ENCODE data around the gene CCL14.
"Not testable (repeated sequence)": the region's sequence is repeated elsewhere in the genome, so short reads cannot be mapped to it uniquely, and the experiment has no call there.

The CCL14 gene

GRCh38 chr17:35986643-35987042 is at the start of gene CCL14:
CCL14 (minus strand) TSS chr17:35986729; CDS start chr17:35986649, 80 bp downstream.
- DNase-seq, result no peak

DNA sequence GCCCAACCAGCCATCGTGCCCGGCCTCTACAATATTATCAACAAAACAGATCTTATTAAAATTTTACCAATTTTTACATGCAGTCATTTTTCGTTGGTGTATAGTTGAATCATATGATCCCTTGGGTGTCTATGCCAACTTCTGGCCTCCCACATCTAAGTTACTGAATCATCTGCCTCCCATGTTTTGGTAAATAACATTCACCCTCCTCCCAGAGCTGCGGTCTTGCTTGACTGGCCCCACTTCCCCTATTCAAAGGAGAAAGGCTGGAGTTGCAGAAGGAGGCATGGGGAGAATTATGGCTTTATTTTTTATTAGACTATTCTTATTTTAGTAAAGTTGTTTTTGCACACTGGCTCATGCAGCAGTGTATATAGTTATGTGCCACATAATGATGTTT is 49.7 kb upstream of the CCL14 start:
- DNase-seq, result no peak

- DNase-seq, result no peak
These were observed 47.6 kb upstream of the CCL14 start for GRCh38 chr17:36034127-36034526.

GRCh38 chr17:36030956-36031355 is 44.4 kb upstream of the CCL14 start:
- DNase-seq, result no peak

DNA sequence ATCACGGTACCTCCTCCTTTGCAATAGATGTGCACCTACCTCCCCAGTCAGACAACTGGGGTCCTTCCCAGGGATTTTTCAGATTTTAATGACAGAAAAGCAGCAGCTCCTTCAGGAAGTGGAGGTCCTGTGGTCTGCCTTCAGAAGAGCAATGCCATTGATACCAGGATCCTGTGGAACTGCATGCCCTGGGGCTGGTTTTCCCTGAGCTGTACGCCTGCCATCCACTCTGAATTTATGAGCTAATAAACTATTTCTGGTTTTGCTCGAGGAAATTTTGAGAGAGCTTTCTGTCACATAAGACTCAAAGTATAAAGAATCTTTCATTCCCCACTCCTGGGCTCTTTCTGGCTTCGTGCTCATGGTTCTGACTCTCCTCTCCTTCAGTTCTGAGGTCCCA is 41.2 kb upstream of the CCL14 start:
- DNase-seq, result no peak

DNA sequence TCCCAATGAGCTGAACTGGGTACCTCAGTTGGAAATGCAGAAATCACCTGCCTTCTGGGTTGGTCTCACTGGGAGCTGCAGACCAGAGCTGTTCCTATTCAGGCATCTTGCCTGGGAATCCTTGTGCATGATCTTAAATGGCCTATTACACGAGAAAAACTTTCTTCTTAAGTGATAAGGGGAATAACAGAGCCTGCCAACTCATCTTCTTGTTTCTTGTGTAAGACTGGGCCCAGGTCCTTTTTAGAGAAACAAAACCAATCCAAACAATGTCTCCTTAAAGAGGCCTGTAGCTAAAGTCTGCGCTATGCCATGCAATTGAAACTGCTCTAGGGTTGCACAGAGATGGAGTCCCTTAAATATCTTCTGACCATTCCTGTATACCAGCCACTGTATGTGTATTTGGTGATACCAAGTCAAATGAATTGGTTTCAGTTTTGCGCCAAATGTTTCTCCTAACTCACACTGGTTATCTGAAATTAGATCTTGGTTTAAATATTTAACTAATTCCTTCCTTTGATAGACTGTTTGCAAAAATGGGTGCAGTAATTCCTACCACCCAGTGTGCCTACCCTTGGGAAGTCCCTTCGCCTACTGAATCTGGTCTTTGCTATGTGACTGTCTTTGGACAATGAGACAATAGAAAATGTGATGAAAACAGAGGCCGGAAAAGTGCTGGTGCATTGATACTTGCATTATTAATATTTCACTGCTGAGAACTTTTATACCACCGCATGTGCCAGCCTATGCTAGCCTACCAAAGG is 37.8 kb upstream of the CCL14 start:
- DNase-seq, result no peak

DNA sequence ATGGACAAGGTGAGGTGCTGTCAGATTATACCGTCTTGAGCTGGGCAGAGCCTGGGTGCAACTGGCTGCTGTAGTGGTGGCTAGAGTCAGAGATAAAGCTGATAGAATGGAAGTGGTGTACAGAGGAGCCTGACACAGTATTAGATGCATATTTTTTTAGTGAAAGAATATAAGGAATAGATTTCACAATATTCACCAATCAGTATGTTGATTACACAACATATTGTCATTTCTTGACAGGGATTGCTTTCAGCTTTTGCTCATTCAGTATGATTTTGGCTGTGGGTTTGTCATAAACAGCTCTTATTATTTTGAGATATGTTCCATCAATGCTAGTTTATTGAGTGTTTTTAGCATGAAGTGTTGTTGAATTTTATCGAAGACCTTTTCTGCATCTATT is 32.9 kb upstream of the CCL14 start:
- DNase-seq, result no peak

DNA sequence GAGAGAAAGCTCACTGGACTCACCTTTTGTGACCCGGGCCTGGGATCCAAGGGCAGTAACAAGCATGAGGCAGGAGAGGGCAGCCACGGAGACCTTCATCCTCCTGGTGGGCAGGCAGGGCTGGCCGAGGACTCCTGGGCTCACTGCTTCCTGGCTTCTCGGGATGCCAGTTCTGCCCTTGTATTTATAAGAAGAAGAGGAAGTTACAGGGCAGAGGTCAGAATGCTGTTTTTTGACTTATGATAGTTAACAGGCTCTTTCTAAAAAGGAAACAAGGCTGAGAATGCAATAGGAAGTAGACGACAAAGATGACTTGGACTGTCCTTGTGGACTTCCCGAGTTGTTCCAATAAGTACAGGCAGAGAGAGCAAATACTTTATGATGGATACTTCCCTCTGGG is 31.3 kb upstream of the CCL14 start, which contains the start of gene CCL23:
Gene CCL23, minus strand, starts transcription at position 174 of the 400 bp plus-strand sequence. Its CDS starts 75 bp downstream, at position 99.
- DNase-seq, result no peak

DNA sequence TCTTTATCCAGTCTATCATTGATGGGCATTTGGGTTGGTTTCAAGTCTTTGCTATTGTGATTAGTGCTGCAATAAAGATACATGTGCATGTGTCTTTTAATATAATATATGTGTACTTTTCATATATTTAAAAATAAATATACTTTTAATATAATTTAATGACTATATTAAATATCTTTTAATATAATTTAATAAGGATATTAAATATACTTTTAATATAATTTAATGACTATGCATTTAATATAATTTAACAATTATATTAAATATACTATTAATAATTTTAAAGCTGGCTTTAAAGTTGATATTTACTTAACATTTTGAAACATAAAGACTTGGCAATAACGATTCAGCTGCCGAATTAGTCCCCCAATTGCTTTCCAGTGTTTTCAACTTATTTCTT is 30.0 kb upstream of the CCL14 start:
- no peak for DNase-seq

GRCh38 chr17:36015895-36016294 is 29.4 kb upstream of the CCL14 start:
- DNase-seq, result not testable (repeated sequence)

DNA sequence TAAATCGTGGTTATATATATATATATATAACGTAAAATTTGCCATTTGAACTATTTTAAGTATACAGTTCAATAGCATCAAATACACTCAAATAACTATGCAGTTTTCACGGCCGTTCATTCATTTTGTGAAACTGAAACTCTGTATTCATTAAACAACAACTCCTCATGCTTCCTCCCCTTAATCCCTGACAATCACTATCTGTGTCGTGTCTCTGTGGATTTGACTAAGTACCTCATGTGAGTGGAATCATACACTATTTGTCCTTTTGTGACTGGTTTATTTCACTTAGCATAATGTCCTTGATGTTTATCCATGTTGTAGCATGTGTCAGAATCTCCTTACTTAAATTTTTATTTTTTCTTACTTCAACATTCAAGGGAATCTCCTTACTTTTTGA is 28.4 kb upstream of the CCL14 start:
- no peak for DNase-seq

DNA sequence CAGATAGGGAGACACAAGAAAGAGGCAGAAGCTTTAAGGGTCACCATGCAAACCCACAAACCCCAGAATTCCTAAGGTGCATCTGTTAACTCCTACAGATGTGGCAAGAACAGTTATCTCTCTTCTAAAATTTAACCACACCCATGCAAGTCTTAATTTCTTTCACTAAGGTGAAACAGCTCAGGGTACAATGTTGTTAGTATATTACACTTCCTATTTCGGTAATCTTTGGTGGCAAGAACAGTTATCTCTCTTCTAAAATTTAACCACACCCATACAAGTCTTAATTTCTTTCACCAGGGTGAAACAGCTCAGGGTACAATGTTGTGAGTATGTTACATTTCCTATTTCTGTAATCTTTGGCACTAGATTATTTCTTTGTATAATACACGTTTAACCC is 24.7 kb upstream of the CCL14 start:
- DNase-seq, result no peak

- no peak for DNase-seq
These were observed 22.6 kb upstream of the CCL14 start for GRCh38 chr17:36008998-36009665.

- DNase-seq, result no peak
These were observed 18.1 kb upstream of the CCL14 start for GRCh38 chr17:36004594-36005108.

GRCh38 chr17:36002631-36003030 is 16.1 kb upstream of the CCL14 start:
- no peak for DNase-seq

DNA sequence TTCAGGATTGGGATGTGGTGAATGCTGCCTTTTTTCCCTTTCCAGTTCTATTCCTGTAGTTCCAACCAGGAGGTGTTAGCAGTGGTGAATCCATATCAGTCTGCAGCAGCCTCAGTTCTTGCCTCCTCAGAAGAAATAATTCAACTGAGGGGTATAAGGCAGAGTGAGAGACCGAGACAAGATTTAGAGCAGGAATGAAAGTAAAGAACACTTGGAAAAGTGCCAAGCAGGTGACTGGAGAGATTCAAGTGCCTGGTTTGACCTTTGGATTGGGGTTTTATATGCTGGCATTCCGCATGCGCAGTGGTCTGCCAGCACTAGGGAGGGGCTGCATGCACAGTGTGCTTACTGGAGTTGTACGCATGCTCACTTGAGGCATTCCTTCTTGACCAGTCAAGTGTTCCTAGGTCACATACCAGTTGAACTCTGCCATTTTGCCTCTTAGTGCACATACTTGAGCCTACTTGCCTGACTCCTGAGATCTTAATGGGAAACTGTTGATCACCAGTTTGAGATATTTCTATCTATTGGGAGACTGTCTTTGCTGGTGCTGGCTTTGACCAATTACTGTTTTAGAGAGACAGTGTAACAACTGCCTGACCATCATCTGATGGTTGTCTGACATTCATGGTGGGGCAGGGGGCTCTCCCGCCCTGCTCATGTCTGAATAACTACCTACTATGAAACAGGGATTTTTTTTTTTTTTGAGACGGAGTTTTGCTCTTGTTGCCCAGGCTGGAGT is 15.5 kb upstream of the CCL14 start:
- no peak for DNase-seq

GRCh38 chr17:36001110-36001771 is 14.7 kb upstream of the CCL14 start, which contains the start of gene CCL15:
CCL15 (minus strand) TSS chr17:36001553; CDS start chr17:36001492, 61 bp downstream.
- no peak for DNase-seq

DNA sequence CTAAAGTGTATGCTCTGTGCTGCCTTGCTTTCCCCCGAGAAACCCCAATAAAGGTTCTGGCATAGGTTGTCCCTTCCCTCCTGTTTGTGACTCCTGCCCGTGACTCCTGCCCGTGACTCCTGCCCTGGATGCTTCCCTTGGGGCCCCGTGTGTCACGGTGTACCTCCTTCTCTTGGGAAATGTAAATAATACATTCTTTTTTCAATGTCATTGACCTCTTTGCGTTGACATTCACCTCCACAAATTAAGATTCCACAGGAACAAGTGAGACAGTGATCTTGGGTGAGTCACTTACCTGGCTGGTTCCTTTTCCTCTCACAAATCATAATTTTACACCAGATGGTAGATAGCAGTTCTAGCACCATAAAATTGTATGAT is 14.2 kb upstream of the CCL14 start:
- DNase-seq, result no peak

- no peak for DNase-seq
These were observed 12.2 kb upstream of the CCL14 start for GRCh38 chr17:35998756-35999155.

- no peak for DNase-seq
These were observed 11.6 kb upstream of the CCL14 start for GRCh38 chr17:35998018-35998545.

GRCh38 chr17:35995346-35995745 is 8.8 kb upstream of the CCL14 start:
- DNase-seq, result not testable (repeated sequence)

- DNase-seq, result no peak
These were observed 4.5 kb upstream of the CCL14 start for GRCh38 chr17:35991075-35991474.

DNA sequence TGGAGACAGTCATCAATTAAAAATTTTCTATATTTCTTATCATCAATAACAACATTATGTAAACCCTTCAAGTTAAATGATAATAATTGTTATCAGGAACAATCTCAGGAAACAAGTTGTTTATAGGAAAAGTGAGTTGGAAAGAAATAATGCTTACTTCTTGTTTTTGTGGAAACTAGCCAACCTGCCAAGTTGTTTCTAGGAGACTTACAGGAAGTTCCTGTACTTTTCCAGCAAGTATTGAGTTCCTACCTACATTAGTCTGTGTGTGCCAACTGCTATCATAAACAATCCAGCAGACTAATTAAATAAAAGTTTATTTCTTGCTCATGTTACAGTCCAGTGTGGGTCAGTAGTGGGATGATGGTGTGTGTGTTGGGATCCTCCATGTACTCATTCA is 1.6 kb upstream of the CCL14 start:
- no peak for DNase-seq
